ENCODE data around the gene PLOD1. TPM values are rescaled to one million over a fixed set of nuclear protein-coding genes. Genes with fewer than 3 reads are reported as not detected.

Gene PLOD1
- total and polyA plus RNA-seq, 4 donors = 33.5 to 112 (median 79.1) TPM

DNA sequence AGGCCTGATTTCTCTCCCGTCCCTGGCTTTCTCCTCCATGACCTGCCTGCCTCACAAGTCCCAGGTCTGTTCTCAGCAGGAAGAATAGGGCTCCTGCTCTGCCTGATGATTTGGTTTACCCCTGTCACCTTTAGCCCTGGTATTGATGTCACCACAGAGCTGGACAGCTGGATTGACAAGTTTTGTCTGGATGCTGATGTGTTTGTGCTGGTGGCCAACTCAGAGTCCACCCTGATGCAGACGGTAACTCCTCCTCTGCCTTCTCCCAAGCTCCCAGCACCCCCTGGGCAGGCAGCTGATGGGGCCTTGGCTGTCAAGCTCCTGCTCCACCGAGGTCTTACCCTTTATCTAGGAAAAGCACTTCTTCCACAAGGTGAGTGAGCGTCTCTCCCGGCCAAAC is 64.1 kb downstream of the PLOD1 start:
- H3K4me1 ChIP-seq (ENCODE audit: control insufficient read depth in 5 of 5, insufficient read depth in 5 of 5, low read length in 5 of 5) = no peaks in the 10 kb centered on the region
- DNase-seq = no peak
- peaks cover 0 to 1% (median 0%) of the 10 kb centered on the region in 4 donors for H3K9me3 ChIP-seq (ENCODE audit: control insufficient read depth in 4 of 4, insufficient read depth in 3 of 4, low read length in 3 of 4)
- no peak for ATAC-seq (ENCODE audit: insufficient read depth, low FRiP score)
- no peak overlapping the region for H3K4me3 ChIP-seq
- TF ChIP-seq, protein P1, sequence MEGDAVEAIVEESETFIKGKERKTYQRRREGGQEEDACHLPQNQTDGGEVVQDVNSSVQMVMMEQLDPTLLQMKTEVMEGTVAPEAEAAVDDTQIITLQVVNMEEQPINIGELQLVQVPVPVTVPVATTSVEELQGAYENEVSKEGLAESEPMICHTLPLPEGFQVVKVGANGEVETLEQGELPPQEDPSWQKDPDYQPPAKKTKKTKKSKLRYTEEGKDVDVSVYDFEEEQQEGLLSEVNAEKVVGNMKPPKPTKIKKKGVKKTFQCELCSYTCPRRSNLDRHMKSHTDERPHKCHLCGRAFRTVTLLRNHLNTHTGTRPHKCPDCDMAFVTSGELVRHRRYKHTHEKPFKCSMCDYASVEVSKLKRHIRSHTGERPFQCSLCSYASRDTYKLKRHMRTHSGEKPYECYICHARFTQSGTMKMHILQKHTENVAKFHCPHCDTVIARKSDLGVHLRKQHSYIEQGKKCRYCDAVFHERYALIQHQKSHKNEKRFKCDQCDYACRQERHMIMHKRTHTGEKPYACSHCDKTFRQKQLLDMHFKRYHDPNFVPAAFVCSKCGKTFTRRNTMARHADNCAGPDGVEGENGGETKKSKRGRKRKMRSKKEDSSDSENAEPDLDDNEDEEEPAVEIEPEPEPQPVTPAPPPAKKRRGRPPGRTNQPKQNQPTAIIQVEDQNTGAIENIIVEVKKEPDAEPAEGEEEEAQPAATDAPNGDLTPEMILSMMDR (IDR thresholded peaks at IDR 0.05; ENCODE audit: control extremely low read depth, extremely low read depth) = no peak
- peaks cover 32 to 63% (median 43%) of the 10 kb centered on the region in 4 donors for H3K36me3 ChIP-seq (ENCODE audit: control insufficient read depth in 4 of 4, insufficient read depth in 4 of 4, low read length in 4 of 4)
- no peak overlapping the region for H3K9ac ChIP-seq (ENCODE audit: insufficient read depth in 1 of 2, low read length in 2 of 2)
- WGBS, 2 donors = 87 to 92% methylated on average over 5 of the region's 5 CpGs
- no peak overlapping the region for H3K27ac ChIP-seq (ENCODE audit: low read depth in 1 of 2, low read length in 1 of 2)
- H3K27me3 ChIP-seq (ENCODE audit: control insufficient read depth in 3 of 3, insufficient read depth in 3 of 3, low read length in 2 of 3) = no peaks in the 10 kb centered on the region

GRCh38 chr1:11999236-11999635 is 64.7 kb downstream of the PLOD1 start:
- H3K27ac ChIP-seq (ENCODE audit: low read depth in 1 of 2, low read length in 1 of 2) = no peak overlapping the region
- TF ChIP-seq, protein P1 (IDR thresholded peaks at IDR 0.05; ENCODE audit: control extremely low read depth, extremely low read depth) = no peak
- H3K9ac ChIP-seq (ENCODE audit: insufficient read depth in 1 of 2, low read length in 2 of 2) = no peak overlapping the region
- H3K36me3 ChIP-seq (ENCODE audit: control insufficient read depth in 4 of 4, insufficient read depth in 4 of 4, low read length in 4 of 4) = peaks cover 36 to 65% (median 47%) of the 10 kb centered on the region in 4 donors
- DNase-seq = no peak
- no peak overlapping the region for H3K4me3 ChIP-seq
- H3K4me1 ChIP-seq (ENCODE audit: control insufficient read depth in 5 of 5, insufficient read depth in 5 of 5, low read length in 5 of 5) = no peaks in the 10 kb centered on the region
- H3K9me3 ChIP-seq (ENCODE audit: control insufficient read depth in 4 of 4, insufficient read depth in 3 of 4, low read length in 3 of 4) = peaks cover 0 to 1% (median 0%) of the 10 kb centered on the region in 4 donors
- ATAC-seq (ENCODE audit: insufficient read depth, low FRiP score) = no peak
- 81% methylated on average over 3 of the region's 3 CpGs for WGBS, 2 donors
- H3K27me3 ChIP-seq (ENCODE audit: control insufficient read depth in 3 of 3, insufficient read depth in 3 of 3, low read length in 2 of 3) = no peaks in the 10 kb centered on the region

GRCh38 chr1:12001249-12001917 is 66.9 kb downstream of the PLOD1 start:
- Histone ChIP-seq H3K36me3 (ENCODE audit: control insufficient read depth in 4 of 4, insufficient read depth in 4 of 4, low read length in 4 of 4) (peaks cover 41 to 70% (median 54%) of the 10 kb centered on the region in 4 donors), H3K27ac (ENCODE audit: low read depth in 1 of 2, low read length in 1 of 2) (peak overlapping the region in 1 of 2 donors; percentile 43), H3K4me1 (ENCODE audit: control insufficient read depth in 5 of 5, insufficient read depth in 5 of 5, low read length in 5 of 5) (no peaks in the 10 kb centered on the region), H3K9ac (ENCODE audit: insufficient read depth in 1 of 2, low read length in 2 of 2) (no peak overlapping the region), H3K4me3 (no peak overlapping the region), H3K9me3 (ENCODE audit: control insufficient read depth in 4 of 4, insufficient read depth in 3 of 4, low read length in 3 of 4) (peaks cover 0 to 1% (median 0%) of the 10 kb centered on the region in 4 donors), H3K27me3 (ENCODE audit: control insufficient read depth in 3 of 3, insufficient read depth in 3 of 3, low read length in 2 of 3) (no peaks in the 10 kb centered on the region)
- DNase-seq = no peak
- 85 to 86% methylated on average over 14 of the region's 14 CpGs for WGBS, 2 donors
- TF ChIP-seq, protein P1 (IDR thresholded peaks at IDR 0.05; ENCODE audit: control extremely low read depth, extremely low read depth) = peak; percentile 25
- no peak for ATAC-seq (ENCODE audit: insufficient read depth, low FRiP score)

Data from lung (tissue), 12 donors.